ENCODE measurements around the gene SH3RF1. TPM values are rescaled to one million over a fixed set of nuclear protein-coding genes. Genes with fewer than 3 reads are reported as not detected.

The SH3RF1 gene
- total RNA-seq, 1 experiment from 2014 or later: 59.5 TPM

- no peak for TF ChIP-seq MAX (IDR thresholded peaks at IDR 0.05)
- no peak for TF ChIP-seq CTCF (IDR thresholded peaks at IDR 0.05 in 2 of 3, conservative IDR thresholded peaks at IDR 0.05 in 1 of 3; ENCODE audit: borderline replicate concordance in 1 of 3, insufficient read depth in 1 of 3, low read depth in 2 of 3, low read length in 2 of 3)
- no peak for TF ChIP-seq FOSL1 (IDR thresholded peaks at IDR 0.05; ENCODE audit: low read depth)
- no peak for TF ChIP-seq ATF3 (IDR thresholded peaks at IDR 0.05)
- no peak for TF ChIP-seq YY1 (IDR thresholded peaks at IDR 0.05; ENCODE audit: extremely low read depth, insufficient replicate concordance, low read depth, low read length)
- no peak for TF ChIP-seq EZH2 (IDR thresholded peaks at IDR 0.05)
- TF ChIP-seq CBX3 (IDR thresholded peaks at IDR 0.05; ENCODE audit: low read depth): no peak
- TF ChIP-seq POLR2AphosphoS5 (IDR thresholded peaks at IDR 0.05; ENCODE audit: low read depth, low read length): no peak
- no peak for TF ChIP-seq ZNF274 (IDR thresholded peaks at IDR 0.05; ENCODE audit: low read depth, low read length)
- no peak for TF ChIP-seq SP1 (IDR thresholded peaks at IDR 0.05; ENCODE audit: low read depth)
- TF ChIP-seq EZH2phosphoT487 (IDR thresholded peaks at IDR 0.05; ENCODE audit: borderline replicate concordance): no peak
- TF ChIP-seq POLR2A (IDR thresholded peaks at IDR 0.05; ENCODE audit: borderline replicate concordance, extremely low read depth, insufficient read depth, insufficient read length): no peak
- no peak for TF ChIP-seq ZBTB33 (IDR thresholded peaks at IDR 0.05; ENCODE audit: extremely low read depth, insufficient replicate concordance, low read length)
- TF ChIP-seq JUND (IDR thresholded peaks at IDR 0.05): no peak
- no peak for TF ChIP-seq SRF (IDR thresholded peaks at IDR 0.05; ENCODE audit: low read depth)
- H3K79me2 ChIP-seq (ENCODE audit: insufficient read depth, low read length): peaks cover 100% of the 10 kb centered on the region
- DNase-seq (ENCODE audit: low read depth, low spot score) (no peak), ATAC-seq (no peak)
- no peaks in the 10 kb centered on the region for H3K27me3 ChIP-seq (ENCODE audit: insufficient read depth, low read length)
- peaks cover 4% of the 10 kb centered on the region; the same call in 1 of the 2 replicates for H4K20me1 ChIP-seq (ENCODE audit: insufficient read depth)
- RAD21 ChIA-PET (ENCODE audit: low non-redundant PET in 1 of 2, low total read pairs in 2 of 2, uncharacterized antibody in 2 of 2, unreplicated experiment in 2 of 2): no interaction called here
- no peak overlapping the region for H3K4me3 ChIP-seq (replicated peaks in 1 of 2; ENCODE audit: low read depth in 1 of 2, low read length in 2 of 2)
- CTCF ChIA-PET: no interaction called here
- no TSS peak for BruUV-seq (replicated peaks)
- no peaks in the 10 kb centered on the region for H3K36me3 ChIP-seq (ENCODE audit: control insufficient read depth in 1 of 2, insufficient read depth in 2 of 2, low read length in 2 of 2)
- H3K4me2 ChIP-seq (ENCODE audit: low read length): no peak overlapping the region
- intact Hi-C loops (cut with micrococcal nuclease): no loop called here
- H3K27ac ChIP-seq (ENCODE audit: low read depth, low read length): no peak overlapping the region
- no peaks in the 10 kb centered on the region for H3K9me2 ChIP-seq (ENCODE audit: insufficient read depth)
- POLR2A ChIA-PET: no interaction called here
- H3K4me1 ChIP-seq (ENCODE audit: control insufficient read depth in 1 of 2, insufficient read depth in 2 of 2, low read length in 2 of 2): peaks cover 0 to 27% of the 10 kb centered on the region in 2 experiments; a peak in 1 of 4 replicates
- H3K9me3 ChIP-seq (ENCODE audit: control insufficient read depth in 1 of 2, insufficient read depth in 1 of 2, low read depth in 1 of 2, low read length in 2 of 2): no peaks in the 10 kb centered on the region
- H2AFZ ChIP-seq (ENCODE audit: low read depth, low read length, poor library complexity, severe bottlenecking): no peak overlapping the region
- H3K9ac ChIP-seq (ENCODE audit: low read length): no peak overlapping the region
These were observed 107.3 kb downstream of the SH3RF1 start for GRCh38 chr4:169163495-169163894.
